SK-N-SH treated with all-trans-retinoic acid at 6 μM for 48 hours (cell line): ENCODE data around the gene NF1.

Experiments
- ESRRG ChIP-seq: fragments of 250-450 bp; sonication (Bioruptor Pico); IDR thresholded peaks from 2 replicates; pipeline ENCODE4 v1.6.1; 2021; ENCODE audit warnings: mild to moderate bottlenecking
- ZFP30 ChIP-seq: fragments of 450-650 bp; formaldehyde crosslinking; IDR thresholded peaks from 2 replicates; pipeline ENCODE4 v1.5.0; 2022; ENCODE audit warnings: mild to moderate bottlenecking, moderate library complexity
- ZNF565 ChIP-seq: fragments of 450-650 bp; formaldehyde crosslinking; conservative IDR thresholded peaks from 2 replicates; pipeline ENCODE4 v1.5.0; 2020; ENCODE audit warnings: low read depth, mild to moderate bottlenecking, moderate library complexity
- ZNF8 ChIP-seq: fragments of 450-650 bp; formaldehyde crosslinking; IDR thresholded peaks from 2 replicates; pipeline ENCODE4 v1.5.0; 2020; ENCODE audit warnings: mild to moderate bottlenecking, moderate library complexity

DNA sequence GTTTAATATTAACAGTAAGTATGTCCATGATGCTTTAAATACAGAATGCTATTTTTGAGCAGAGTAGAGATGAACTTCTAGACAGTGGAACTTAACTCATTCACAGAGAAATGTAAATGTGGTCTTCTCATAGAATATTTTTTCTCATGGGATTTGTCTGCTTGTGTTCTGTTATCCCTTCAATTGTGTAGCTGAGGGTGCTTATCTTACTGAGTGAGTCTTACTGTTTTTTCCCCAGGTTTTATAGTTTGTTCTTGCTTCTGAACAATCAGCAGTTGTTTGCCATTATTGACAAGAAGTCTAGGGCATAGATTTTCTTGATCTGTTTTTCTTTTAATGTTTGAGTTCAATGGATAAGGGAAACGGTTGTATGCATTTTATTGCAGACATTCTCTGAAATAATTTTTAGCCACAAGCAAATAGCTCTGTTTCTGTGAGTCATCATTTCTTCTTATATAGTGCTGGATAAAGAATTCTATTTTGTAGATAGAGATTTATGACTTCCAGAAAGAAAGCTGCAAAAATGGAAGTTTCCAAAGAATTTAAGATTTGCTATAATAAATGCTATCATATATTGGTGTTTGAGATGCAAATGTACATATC lies 60.5 kb downstream of the NF1 start:
- TF ChIP-seq ZFP30 (CRISPR knock-in tag), result no peak
- TF ChIP-seq ESRRG, result no peak
- TF ChIP-seq ZNF565 (CRISPR knock-in tag), result no peak
- no peak for TF ChIP-seq ZNF8 (CRISPR knock-in tag)
